ENCODE results near the gene ZBTB26.

DNA sequence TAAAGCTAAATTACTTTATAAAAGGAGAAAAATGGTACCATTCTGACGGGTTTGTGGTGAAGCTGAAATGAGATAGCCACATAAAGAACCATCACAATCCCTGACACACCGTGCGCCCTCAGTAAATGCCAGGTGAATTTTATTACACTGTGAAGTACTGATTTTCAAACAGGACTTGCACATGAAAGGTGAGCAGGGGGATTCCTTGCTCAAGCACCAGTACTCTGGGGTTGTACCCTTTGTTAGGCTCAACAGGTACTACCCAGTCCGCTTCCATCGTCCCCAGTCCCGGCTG, 9.1 kb upstream of the ZBTB26 start:
- TF ChIP-seq, protein P1, sequence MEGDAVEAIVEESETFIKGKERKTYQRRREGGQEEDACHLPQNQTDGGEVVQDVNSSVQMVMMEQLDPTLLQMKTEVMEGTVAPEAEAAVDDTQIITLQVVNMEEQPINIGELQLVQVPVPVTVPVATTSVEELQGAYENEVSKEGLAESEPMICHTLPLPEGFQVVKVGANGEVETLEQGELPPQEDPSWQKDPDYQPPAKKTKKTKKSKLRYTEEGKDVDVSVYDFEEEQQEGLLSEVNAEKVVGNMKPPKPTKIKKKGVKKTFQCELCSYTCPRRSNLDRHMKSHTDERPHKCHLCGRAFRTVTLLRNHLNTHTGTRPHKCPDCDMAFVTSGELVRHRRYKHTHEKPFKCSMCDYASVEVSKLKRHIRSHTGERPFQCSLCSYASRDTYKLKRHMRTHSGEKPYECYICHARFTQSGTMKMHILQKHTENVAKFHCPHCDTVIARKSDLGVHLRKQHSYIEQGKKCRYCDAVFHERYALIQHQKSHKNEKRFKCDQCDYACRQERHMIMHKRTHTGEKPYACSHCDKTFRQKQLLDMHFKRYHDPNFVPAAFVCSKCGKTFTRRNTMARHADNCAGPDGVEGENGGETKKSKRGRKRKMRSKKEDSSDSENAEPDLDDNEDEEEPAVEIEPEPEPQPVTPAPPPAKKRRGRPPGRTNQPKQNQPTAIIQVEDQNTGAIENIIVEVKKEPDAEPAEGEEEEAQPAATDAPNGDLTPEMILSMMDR (IDR thresholded peaks at IDR 0.05): no peak
- peak in 1 of 2 donors; percentile 17 for TF ChIP-seq POLR2A (IDR thresholded peaks at IDR 0.05)

All from uterus (tissue), 2 donors.